Fibroblast of lung (primary cell): ENCODE results near the gene GCSAM. TPM values are rescaled to one million over a fixed set of nuclear protein-coding genes. Genes with fewer than 3 reads are reported as not detected.

Experiments
- DNase-seq, 2 donors: peaks; one replicate each; pipeline versions ENCODE4 v3.0.0 to v3.0.0-alpha.2; 2010; ENCODE audit warnings: low read depth in 2 of 2
- H2AFZ ChIP-seq: 2 replicates; pipeline ENCODE4 v1.5.1; 2012; ENCODE audit warnings: low read length, control low read depth, inconsistent platforms
- H3K27ac ChIP-seq: 2 replicates; pipeline ENCODE4 v1.5.1; 2011; ENCODE audit warnings: low read length, control low read depth; ENCODE audit not compliant: insufficient read depth
- H3K27me3 ChIP-seq: 2 replicates; pipeline ENCODE4 v1.5.1; 2011; ENCODE audit warnings: mild to moderate bottlenecking, low read length; ENCODE audit not compliant: control insufficient read depth, insufficient read depth
- H3K36me3 ChIP-seq: 2 replicates; pipeline ENCODE4 v1.5.1; 2011; ENCODE audit warnings: low read length; ENCODE audit not compliant: control insufficient read depth, insufficient read depth
- H3K4me1 ChIP-seq: 2 replicates; pipeline ENCODE4 v1.5.1; 2011; ENCODE audit warnings: low read length; ENCODE audit not compliant: control insufficient read depth, insufficient read depth; ENCODE audit errors: extremely low read depth
- H3K4me2 ChIP-seq: 2 replicates; pipeline ENCODE4 v1.5.1; 2011; ENCODE audit warnings: low read length, control low read depth; ENCODE audit not compliant: insufficient read depth; ENCODE audit errors: extremely low read depth
- H3K4me3 ChIP-seq, 4 experiments: fragments of 200-600 bp in 1 of 4; sonication (generic) in 1 of 4; replicated peaks in 1 of 4; 2 replicates each; pipeline ENCODE4 v1.5.1; 2011 to 2016; ENCODE audit warnings: low read length in 4 of 4, low read depth in 3 of 4, mild to moderate bottlenecking in 3 of 4, control low read depth in 2 of 4, inconsistent platforms in 1 of 4, mixed read lengths in 1 of 4; ENCODE audit not compliant: insufficient read depth in 1 of 4; ENCODE audit errors: control extremely low read depth in 1 of 4
- H3K79me2 ChIP-seq: 2 replicates; pipeline ENCODE4 v1.5.1; 2012; ENCODE audit warnings: mild to moderate bottlenecking, low read length, inconsistent platforms; ENCODE audit not compliant: control insufficient read depth, insufficient read depth
- H3K9ac ChIP-seq: 2 replicates; pipeline ENCODE4 v1.5.1; 2011; ENCODE audit warnings: mild to moderate bottlenecking, low read length, control low read depth; ENCODE audit not compliant: insufficient read depth
- H3K9me3 ChIP-seq: 2 replicates; pipeline ENCODE4 v1.5.1; 2012; ENCODE audit warnings: low read depth, low read length; ENCODE audit not compliant: control insufficient read depth, insufficient read depth
- H4K20me1 ChIP-seq: 2 replicates; pipeline ENCODE4 v1.5.1; 2011; ENCODE audit warnings: low read length; ENCODE audit not compliant: control insufficient read depth, insufficient read depth; ENCODE audit errors: extremely low read depth
- EZH2 ChIP-seq: IDR thresholded peaks from 2 replicates; pipeline ENCODE4 v1.5.1; 2012; ENCODE audit warnings: low read length, control low read depth, mild to moderate bottlenecking; ENCODE audit errors: missing control alignments
- polyA plus RNA-seq, 2 donors: library from polyadenylated mRNA; depleted of rRNA in 1 of 2; stranded (reverse) in 1 of 2; unstranded in 1 of 2; fragments of >200 nt; gene quantifications; 2 replicates each; pipeline ENCODE4 v1.2.1, GENCODE V29; 2011 to 2012; ENCODE audit warnings: missing spikeins in 1 of 2
- total RNA-seq: library from RNA; depleted of rRNA; stranded (reverse); fragments of >200 nt; gene quantifications from 2 replicates; pipeline ENCODE4 v1.2.1, GENCODE V29; 2014
- TF ChIP-seq, protein P1 (sequence below), 2 donors: IDR thresholded peaks in 1 of 2; conservative IDR thresholded peaks in 1 of 2; 1 replicate in 1 of 2; 2 replicates in 1 of 2; pipeline ENCODE4 v1.5.1; 2011 to 2012; ENCODE audit warnings: low read length in 2 of 2, control low read depth in 1 of 2, inconsistent platforms in 1 of 2, low read depth in 1 of 2, mild to moderate bottlenecking in 1 of 2

The GCSAM gene
- total and polyA plus RNA-seq, 2 donors (not counting 1 experiment from before 2014, with no cell fraction given): not detected

DNA sequence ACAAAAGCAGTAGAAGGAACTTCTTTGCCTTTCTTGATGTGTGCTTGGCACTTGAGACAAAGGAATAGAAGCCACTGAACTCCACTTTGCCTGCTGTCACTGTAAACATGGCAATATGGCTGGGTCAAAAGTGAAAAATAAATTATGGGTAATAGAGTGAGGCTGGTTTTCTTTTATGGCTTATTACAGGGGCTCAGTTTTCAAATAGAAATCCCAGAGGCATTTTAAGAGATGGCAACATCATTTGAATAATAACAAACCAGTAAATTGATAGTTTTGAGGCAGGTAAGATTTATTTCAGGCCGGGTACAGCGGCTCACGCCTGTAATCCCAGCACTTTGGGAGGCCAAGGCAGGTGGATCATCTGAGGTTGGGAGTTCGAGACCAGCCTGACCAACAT is 44.1 kb downstream of the GCSAM start:
- TF ChIP-seq EZH2: no peak
- DNase-seq: no peak
- no peak overlapping the region for H3K4me2 ChIP-seq

DNA sequence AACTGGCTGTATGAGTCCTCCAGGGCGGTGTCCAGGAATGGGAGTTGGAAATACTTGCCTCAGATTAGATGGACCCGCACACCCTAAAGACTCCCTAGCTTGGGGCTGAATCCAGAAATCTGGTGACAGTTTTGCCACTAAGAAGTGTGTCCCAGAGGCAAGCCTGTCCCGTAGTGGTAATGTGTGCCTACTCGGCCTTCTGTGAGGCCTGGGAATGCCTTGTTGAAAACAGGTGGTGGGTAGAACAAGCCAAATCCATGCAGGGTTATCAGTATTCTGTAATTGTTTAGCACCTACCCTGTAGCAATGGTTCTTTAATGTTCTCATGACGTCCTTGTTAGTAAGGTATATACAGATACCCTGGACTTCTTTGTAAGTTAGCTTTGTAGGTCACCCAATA is 45.3 kb downstream of the GCSAM start:
- H3K9me3 ChIP-seq: no peaks in the 10 kb centered on the region
- H3K4me2 ChIP-seq: no peak overlapping the region
- H4K20me1 ChIP-seq: no peaks in the 10 kb centered on the region
- no peak for TF ChIP-seq EZH2
- TF ChIP-seq, protein P1, sequence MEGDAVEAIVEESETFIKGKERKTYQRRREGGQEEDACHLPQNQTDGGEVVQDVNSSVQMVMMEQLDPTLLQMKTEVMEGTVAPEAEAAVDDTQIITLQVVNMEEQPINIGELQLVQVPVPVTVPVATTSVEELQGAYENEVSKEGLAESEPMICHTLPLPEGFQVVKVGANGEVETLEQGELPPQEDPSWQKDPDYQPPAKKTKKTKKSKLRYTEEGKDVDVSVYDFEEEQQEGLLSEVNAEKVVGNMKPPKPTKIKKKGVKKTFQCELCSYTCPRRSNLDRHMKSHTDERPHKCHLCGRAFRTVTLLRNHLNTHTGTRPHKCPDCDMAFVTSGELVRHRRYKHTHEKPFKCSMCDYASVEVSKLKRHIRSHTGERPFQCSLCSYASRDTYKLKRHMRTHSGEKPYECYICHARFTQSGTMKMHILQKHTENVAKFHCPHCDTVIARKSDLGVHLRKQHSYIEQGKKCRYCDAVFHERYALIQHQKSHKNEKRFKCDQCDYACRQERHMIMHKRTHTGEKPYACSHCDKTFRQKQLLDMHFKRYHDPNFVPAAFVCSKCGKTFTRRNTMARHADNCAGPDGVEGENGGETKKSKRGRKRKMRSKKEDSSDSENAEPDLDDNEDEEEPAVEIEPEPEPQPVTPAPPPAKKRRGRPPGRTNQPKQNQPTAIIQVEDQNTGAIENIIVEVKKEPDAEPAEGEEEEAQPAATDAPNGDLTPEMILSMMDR (conservative IDR thresholded peaks at IDR 0.05 in 1 of 2, IDR thresholded peaks at IDR 0.05 in 1 of 2; ENCODE audit: low read depth in 1 of 2, low read length in 2 of 2): no peak
- peaks cover 2% of the 10 kb centered on the region for H3K79me2 ChIP-seq
- no peak overlapping the region for H3K9ac ChIP-seq
- no peak for DNase-seq
- H2AFZ ChIP-seq: no peak overlapping the region
- H3K4me3 ChIP-seq: no peak overlapping the region
- H3K27me3 ChIP-seq: no peaks in the 10 kb centered on the region
- no peaks in the 10 kb centered on the region for H3K36me3 ChIP-seq
- H3K27ac ChIP-seq: no peak overlapping the region
- no peaks in the 10 kb centered on the region for H3K4me1 ChIP-seq

More for the DNA sequence above, 44.1 kb downstream of the GCSAM start:
- Histone ChIP-seq H3K36me3 (no peaks in the 10 kb centered on the region), H3K9me3 (no peaks in the 10 kb centered on the region), H3K4me3 (no peak overlapping the region), H4K20me1 (no peaks in the 10 kb centered on the region), H3K4me1 (no peaks in the 10 kb centered on the region), H2AFZ (no peak overlapping the region), H3K27me3 (no peaks in the 10 kb centered on the region), H3K27ac (no peak overlapping the region), H3K79me2 (peaks cover 2% of the 10 kb centered on the region), H3K9ac (no peak overlapping the region)

DNA sequence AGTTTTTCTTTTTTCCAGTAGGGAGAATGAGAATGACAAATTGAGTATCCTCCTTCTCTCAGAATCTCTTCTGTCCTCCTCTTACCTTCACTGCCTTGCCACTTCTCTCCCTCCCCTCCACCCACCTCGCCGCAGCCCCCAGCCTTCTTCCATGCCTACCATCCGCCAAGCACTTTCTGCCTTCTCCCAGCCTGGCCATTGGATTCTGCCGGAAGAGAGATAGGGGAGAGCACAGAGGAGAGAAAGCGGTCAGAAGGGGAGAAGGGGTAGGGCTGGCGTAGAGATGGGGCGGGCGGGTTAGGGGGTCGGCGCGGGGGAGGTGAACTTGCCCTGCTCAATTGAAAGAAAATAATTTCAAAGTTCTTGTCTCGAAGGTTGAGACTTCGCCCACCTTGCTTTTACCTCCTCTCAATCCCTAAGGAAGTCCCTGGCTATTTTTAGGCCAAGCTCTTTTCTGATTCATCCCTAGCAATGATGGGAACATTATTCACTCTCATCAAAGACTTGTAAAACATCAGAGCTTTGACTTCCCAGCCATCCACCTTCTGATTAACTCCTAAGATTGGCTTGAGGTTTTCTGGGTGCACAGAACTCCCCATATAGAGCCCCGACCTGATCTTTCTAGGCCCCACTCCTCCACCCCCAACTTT is 46.0 kb downstream of the GCSAM start:
- H3K36me3 ChIP-seq: no peaks in the 10 kb centered on the region
- H3K4me2 ChIP-seq: peak overlapping the region; percentile 95
- no peak overlapping the region for H2AFZ ChIP-seq
- H3K4me3 ChIP-seq: peak overlapping the region; percentile 63 to 75 (median 66)
- no peaks in the 10 kb centered on the region for H3K9me3 ChIP-seq
- DNase-seq: peak in 1 of 2 donors; percentile 65
- H3K27ac ChIP-seq: peak overlapping the region; percentile 42
- H3K79me2 ChIP-seq: peaks cover 2% of the 10 kb centered on the region
- TF ChIP-seq, protein P1 (conservative IDR thresholded peaks at IDR 0.05 in 1 of 2, IDR thresholded peaks at IDR 0.05 in 1 of 2; ENCODE audit: low read depth in 1 of 2, low read length in 2 of 2): no peak
- no peak for TF ChIP-seq EZH2
- H3K4me1 ChIP-seq: no peaks in the 10 kb centered on the region
- H3K9ac ChIP-seq: no peak overlapping the region
- no peaks in the 10 kb centered on the region for H4K20me1 ChIP-seq
- no peaks in the 10 kb centered on the region for H3K27me3 ChIP-seq
